HL-60 (cell line): Measurements from ENCODE around the gene CTXN1.

Source experiments
- DNase-seq, 2 experiments: peaks; one replicate each; pipeline ENCODE4 v3.0.0-alpha.2; 2010 to 2020; ENCODE audit warnings: low read depth in 1 of 2, low spot score in 1 of 2
- H3K27ac ChIP-seq: fragments of 250-450 bp; sonication (Bioruptor Pico); replicated peaks from 2 replicates; pipeline ENCODE4 v1.5.1; 2020; ENCODE audit warnings: mild to moderate bottlenecking, moderate library complexity
- H3K27me3 ChIP-seq: fragments of 250-450 bp; sonication (Bioruptor Pico); 2 replicates; pipeline ENCODE4 v1.5.1; 2021; ENCODE audit warnings: mild to moderate bottlenecking, moderate library complexity; ENCODE audit not compliant: insufficient read depth, poor library complexity, severe bottlenecking
- H3K4me3 ChIP-seq: replicated peaks from 2 replicates; pipeline ENCODE4 v1.5.1; 2011; ENCODE audit warnings: mild to moderate bottlenecking, control low read depth, low read length; ENCODE audit not compliant: insufficient read depth
- GABPA ChIP-seq: IDR thresholded peaks from 2 replicates; pipeline ENCODE4 v1.6.1; 2012; ENCODE audit warnings: low read depth
- POLR2AphosphoS5 ChIP-seq: IDR thresholded peaks from 2 replicates; pipeline ENCODE4 v1.6.1; 2012; ENCODE audit warnings: low read depth
- REST ChIP-seq: IDR thresholded peaks from 2 replicates; pipeline ENCODE4 v1.6.1; 2012; ENCODE audit warnings: low read depth; ENCODE audit not compliant: insufficient replicate concordance
- SPI1 ChIP-seq: IDR thresholded peaks from 2 replicates; pipeline ENCODE4 v1.6.1; 2012; ENCODE audit warnings: low read depth, mild to moderate bottlenecking, borderline replicate concordance
- TF ChIP-seq, protein P1 (sequence below): IDR thresholded peaks from one replicate; pipeline ENCODE4 v1.5.1; 2011; ENCODE audit warnings: low read length, control low read depth, inconsistent platforms; ENCODE audit not compliant: insufficient read depth

Gene CTXN1

DNA sequence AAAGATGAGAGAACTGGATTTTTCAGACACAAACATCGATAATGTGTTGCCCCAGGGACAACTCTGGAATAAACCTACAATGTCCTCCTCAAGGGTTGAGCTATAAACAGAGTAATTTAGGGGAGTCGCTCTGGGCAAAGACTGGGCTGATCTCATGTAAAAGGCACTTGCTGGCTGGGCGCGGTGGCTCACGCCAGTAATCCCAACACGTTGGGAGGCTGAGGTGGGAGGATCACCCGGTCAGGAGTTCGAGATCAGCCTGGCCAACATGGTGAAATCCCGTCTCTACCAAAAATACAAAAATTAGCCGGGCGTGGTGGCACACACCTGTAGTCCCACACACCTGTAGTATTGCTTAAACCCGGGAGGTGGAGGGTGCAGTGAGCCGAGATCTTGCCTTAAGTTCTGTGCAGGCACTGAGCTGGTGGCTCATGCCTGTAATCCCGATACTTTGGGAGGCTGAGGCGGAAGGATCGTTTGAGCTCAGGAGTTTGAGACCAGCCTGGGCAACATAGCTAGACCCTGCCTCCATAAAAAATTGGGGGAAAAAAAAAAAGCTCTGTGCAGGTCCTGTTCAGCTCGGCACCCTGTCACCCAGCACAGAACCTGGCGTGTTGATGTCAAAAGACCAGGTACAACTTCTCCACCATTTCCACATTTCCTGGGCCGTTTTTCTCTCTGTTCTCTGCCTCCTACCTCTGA lies 16.1 kb upstream of the CTXN1 start:
- Histone ChIP-seq H3K27ac (peak overlapping the region; percentile 97), H3K4me3 (peak overlapping the region; percentile 90), H3K27me3 (no peaks in the 10 kb centered on the region)
- no peak for DNase-seq
- no peak for TF ChIP-seq REST
- TF ChIP-seq, protein P1, sequence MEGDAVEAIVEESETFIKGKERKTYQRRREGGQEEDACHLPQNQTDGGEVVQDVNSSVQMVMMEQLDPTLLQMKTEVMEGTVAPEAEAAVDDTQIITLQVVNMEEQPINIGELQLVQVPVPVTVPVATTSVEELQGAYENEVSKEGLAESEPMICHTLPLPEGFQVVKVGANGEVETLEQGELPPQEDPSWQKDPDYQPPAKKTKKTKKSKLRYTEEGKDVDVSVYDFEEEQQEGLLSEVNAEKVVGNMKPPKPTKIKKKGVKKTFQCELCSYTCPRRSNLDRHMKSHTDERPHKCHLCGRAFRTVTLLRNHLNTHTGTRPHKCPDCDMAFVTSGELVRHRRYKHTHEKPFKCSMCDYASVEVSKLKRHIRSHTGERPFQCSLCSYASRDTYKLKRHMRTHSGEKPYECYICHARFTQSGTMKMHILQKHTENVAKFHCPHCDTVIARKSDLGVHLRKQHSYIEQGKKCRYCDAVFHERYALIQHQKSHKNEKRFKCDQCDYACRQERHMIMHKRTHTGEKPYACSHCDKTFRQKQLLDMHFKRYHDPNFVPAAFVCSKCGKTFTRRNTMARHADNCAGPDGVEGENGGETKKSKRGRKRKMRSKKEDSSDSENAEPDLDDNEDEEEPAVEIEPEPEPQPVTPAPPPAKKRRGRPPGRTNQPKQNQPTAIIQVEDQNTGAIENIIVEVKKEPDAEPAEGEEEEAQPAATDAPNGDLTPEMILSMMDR: no peak
- no peak for TF ChIP-seq GABPA
- TF ChIP-seq SPI1: no peak
- no peak for TF ChIP-seq POLR2AphosphoS5

DNA sequence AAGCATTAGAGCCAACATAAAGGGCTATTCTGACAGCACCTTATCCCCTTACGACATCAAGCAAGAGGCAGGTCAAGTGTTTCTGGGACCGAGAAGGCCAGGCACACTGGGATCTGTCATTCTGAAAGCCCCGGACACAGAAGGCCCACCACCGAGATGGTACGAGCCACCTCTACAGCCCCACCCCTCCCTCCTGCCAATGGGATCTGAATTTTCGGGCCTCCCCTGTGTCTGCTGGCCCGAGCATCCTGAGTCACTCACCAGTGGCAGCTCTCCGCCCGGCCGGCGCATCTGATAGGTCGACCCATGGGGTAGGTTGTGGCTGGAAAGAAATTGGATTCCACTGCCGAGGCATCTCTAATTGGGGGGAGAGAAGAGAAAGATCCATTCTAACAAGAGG lies 14.9 kb upstream of the CTXN1 start:
- no peak for DNase-seq
- Histone ChIP-seq H3K27ac (no peak overlapping the region), H3K27me3 (no peaks in the 10 kb centered on the region), H3K4me3 (no peak overlapping the region)
- no peak for TF ChIP-seq POLR2AphosphoS5

- TF ChIP-seq SPI1 (no peak), REST (no peak), POLR2AphosphoS5 (no peak), GABPA (no peak)
- TF ChIP-seq, protein P1: no peak
- no peak for DNase-seq
- H3K27me3 ChIP-seq: no peaks in the 10 kb centered on the region
- no peak overlapping the region for H3K27ac ChIP-seq
- H3K4me3 ChIP-seq: no peak overlapping the region
Measured at GRCh38 chr19:7934766-7935165, 8.8 kb upstream of the CTXN1 start.

GRCh38 chr19:7933828-7934725 lies 8.1 kb upstream of the CTXN1 start:
- H3K27ac ChIP-seq: no peak overlapping the region
- H3K27me3 ChIP-seq: no peaks in the 10 kb centered on the region
- no peak for DNase-seq
- no peak overlapping the region for H3K4me3 ChIP-seq
- no peak for TF ChIP-seq GABPA
- no peak for TF ChIP-seq REST
- TF ChIP-seq, protein P1: no peak
- no peak for TF ChIP-seq POLR2AphosphoS5
- TF ChIP-seq SPI1: no peak
